Stimulated activated CD4-positive, alpha-beta T cell treated with anti-CD3 and anti-CD28 coated beads, Interleukin-4, amount 100 ng/mL, for 48 hours (primary cell): ENCODE results near the gene GLTPD2.
"Not testable (repeated sequence)": the region's sequence is repeated elsewhere in the genome, so short reads cannot be mapped to it uniquely, and the experiment has no call there.

Source experiments
- DNase-seq, 2 donors: peaks; one replicate each; pipeline ENCODE4 v3.0.0-alpha.2; 2020; ENCODE audit warnings: low read depth in 2 of 2

Gene GLTPD2

GRCh38 chr17:4807605-4808377 lies 19.0 kb downstream of the GLTPD2 start:
- DNase-seq, result no peak

- no peak for DNase-seq
Observed at GRCh38 chr17:4808378-4808767, 19.6 kb downstream of the GLTPD2 start.

- DNase-seq, result no peak
Observed at GRCh38 chr17:4810696-4811290, 22.0 kb downstream of the GLTPD2 start.

GRCh38 chr17:4811471-4811870 lies 22.7 kb downstream of the GLTPD2 start:
- DNase-seq, result no peak

- DNase-seq, result no peak
Observed at GRCh38 chr17:4812690-4813089, 23.9 kb downstream of the GLTPD2 start.

GRCh38 chr17:4815043-4815675 lies 26.4 kb downstream of the GLTPD2 start:
- no peak for DNase-seq

- no peak for DNase-seq
Observed at GRCh38 chr17:4816826-4817225, 28.1 kb downstream of the GLTPD2 start.

- no peak for DNase-seq
Observed at GRCh38 chr17:4818276-4818675, 29.5 kb downstream of the GLTPD2 start.

GRCh38 chr17:4822835-4823234 lies 34.1 kb downstream of the GLTPD2 start:
- DNase-seq, result no peak

GRCh38 chr17:4823373-4824089 lies 34.8 kb downstream of the GLTPD2 start:
- no peak for DNase-seq

GRCh38 chr17:4827399-4827798 lies 38.6 kb downstream of the GLTPD2 start:
- DNase-seq, result no peak

- DNase-seq, result not testable (repeated sequence)
Observed at GRCh38 chr17:4832829-4833177, 44.0 kb downstream of the GLTPD2 start.

- DNase-seq, result peak; percentile 70 to 83
Observed at GRCh38 chr17:4833178-4833940, 44.6 kb downstream of the GLTPD2 start, which contains the start of gene MINK1. TSS of gene MINK1 (plus strand) at chr17:4833340. CDS start at chr17:4833584, 244 bp downstream.

- no peak for DNase-seq
Observed at GRCh38 chr17:4833941-4834680, 45.3 kb downstream of the GLTPD2 start.

- DNase-seq, result no peak
Observed at GRCh38 chr17:4834681-4835020, 45.9 kb downstream of the GLTPD2 start.

- no peak for DNase-seq
Observed at GRCh38 chr17:4836221-4836620, 47.5 kb downstream of the GLTPD2 start.

GRCh38 chr17:4837471-4838308 lies 48.9 kb downstream of the GLTPD2 start:
- DNase-seq, result no peak

- no peak for DNase-seq
Observed at GRCh38 chr17:4838309-4838785, 49.6 kb downstream of the GLTPD2 start.

- no peak for DNase-seq
Observed at GRCh38 chr17:4839221-4839620, 50.5 kb downstream of the GLTPD2 start.
